WTC11 (cell line): ENCODE results near the gene CDC37L1. TPM values are rescaled to one million over a fixed set of nuclear protein-coding genes. Genes with fewer than 3 reads are reported as not detected.

ENCODE experiments used
- ATAC-seq: fragments of 200-7000 bp; cut with Tn5 transposase; 2 replicates; pipeline ENCODE4 v1.10.0; 2021; ENCODE audit warnings: mild to moderate bottlenecking, moderate library complexity
- CTCF ChIA-PET: fragments of 300-600 bp; sonication (Branson Sonifier 250); formaldehyde crosslinking; loops from one replicate; lab custom pipeline; 2021; ENCODE audit warnings: antibody characterized with exemption; lab: Charles Lee
- POLR2A ChIA-PET: fragments of 350-600 bp; sonication (Branson Sonifier 250); formaldehyde crosslinking; loops from one replicate; lab custom pipeline; 2021; ENCODE audit warnings: antibody characterized with exemption; lab: Charles Lee
- DNase-seq: peaks from one replicate; pipeline ENCODE4 v3.0.0; 2021; ENCODE audit warnings: low spot score
- H3K27ac Mint-ChIP-seq: 2 replicates; pipeline ENCODE4 v1.8.0; 2021; ENCODE audit warnings: mixed read lengths
- H3K27me3 Mint-ChIP-seq: 2 replicates; pipeline ENCODE4 v1.8.0; 2021; ENCODE audit warnings: low read depth, mild to moderate bottlenecking, moderate library complexity, mixed read lengths
- H3K36me3 Mint-ChIP-seq: 2 replicates; pipeline ENCODE4 v1.8.0; 2021; ENCODE audit warnings: mixed read lengths
- H3K4me1 Mint-ChIP-seq: 2 replicates; pipeline ENCODE4 v1.8.0; 2022; ENCODE audit warnings: mixed read lengths
- H3K4me3 Mint-ChIP-seq: 2 replicates; pipeline ENCODE4 v1.8.0; 2021; ENCODE audit warnings: mild to moderate bottlenecking, moderate library complexity, mixed read lengths
- H3K9me3 Mint-ChIP-seq: 2 replicates; pipeline ENCODE4 v1.8.0; 2021; ENCODE audit warnings: mixed read lengths
- ATF6 ChIP-seq: sonication (generic); formaldehyde crosslinking; IDR thresholded peaks from 2 replicates; pipeline ENCODE4 v1.8.1; 2023; ENCODE audit warnings: mild to moderate bottlenecking, missing genetic modification reagents
- CBFB ChIP-seq: sonication (generic); formaldehyde crosslinking; IDR thresholded peaks from 2 replicates; pipeline ENCODE4 v1.8.1; 2022; ENCODE audit warnings: mild to moderate bottlenecking, low read depth, missing genetic modification reagents
- CDX4 ChIP-seq: fragments of 250-450 bp; sonication (Bioruptor Pico); IDR thresholded peaks from 2 replicates; pipeline ENCODE4 v1.9.0; 2021; ENCODE audit warnings: moderate library complexity, mild to moderate bottlenecking, inconsistent platforms, borderline replicate concordance
- E2F5 ChIP-seq: sonication (generic); formaldehyde crosslinking; IDR thresholded peaks from 2 replicates; pipeline ENCODE4 v1.8.1; 2022; ENCODE audit warnings: mild to moderate bottlenecking, moderate library complexity, missing genetic modification reagents
- ETV6 ChIP-seq: sonication (generic); formaldehyde crosslinking; IDR thresholded peaks from 2 replicates; pipeline ENCODE4 v1.8.1; 2022; ENCODE audit warnings: mild to moderate bottlenecking, missing genetic modification reagents
- FOXJ3 ChIP-seq: sonication (generic); formaldehyde crosslinking; IDR thresholded peaks from 2 replicates; pipeline ENCODE4 v1.9.0; 2021; ENCODE audit warnings: missing genetic modification reagents, mild to moderate bottlenecking, borderline replicate concordance
- FOXP4 ChIP-seq: sonication (generic); formaldehyde crosslinking; IDR thresholded peaks from 2 replicates; pipeline ENCODE4 v1.8.0; 2022; ENCODE audit warnings: mild to moderate bottlenecking, missing genetic modification reagents
- GRHL2 ChIP-seq: fragments of 250-450 bp; sonication (Bioruptor Pico); IDR thresholded peaks from 2 replicates; pipeline ENCODE4 v1.8.0; 2022; ENCODE audit warnings: mild to moderate bottlenecking, moderate library complexity; ENCODE audit not compliant: insufficient replicate concordance, severe bottlenecking
- GTF2I ChIP-seq: fragments of 250-450 bp; sonication (Bioruptor Pico); conservative IDR thresholded peaks from 2 replicates; pipeline ENCODE4 v1.4.0; 2021; ENCODE audit warnings: mild to moderate bottlenecking
- MAX ChIP-seq: sonication (generic); formaldehyde crosslinking; IDR thresholded peaks from 2 replicates; pipeline ENCODE4 v1.8.0; 2022; ENCODE audit warnings: mild to moderate bottlenecking, missing genetic modification reagents
- NR3C1 ChIP-seq: sonication (generic); formaldehyde crosslinking; conservative IDR thresholded peaks from 2 replicates; pipeline ENCODE4 v1.8.1; 2023; ENCODE audit warnings: low read depth, mild to moderate bottlenecking, missing genetic modification reagents
- SP1 ChIP-seq: sonication (generic); formaldehyde crosslinking; conservative IDR thresholded peaks from 2 replicates; pipeline ENCODE4 v1.8.1; 2022; ENCODE audit warnings: missing genetic modification reagents
- TEAD1 ChIP-seq: sonication (generic); formaldehyde crosslinking; IDR thresholded peaks from 2 replicates; pipeline ENCODE4 v1.8.0; 2022; ENCODE audit warnings: mild to moderate bottlenecking, missing genetic modification reagents
- TEAD4 ChIP-seq: sonication (generic); formaldehyde crosslinking; IDR thresholded peaks from 2 replicates; pipeline ENCODE4 v1.8.0; 2022; ENCODE audit warnings: mild to moderate bottlenecking, missing genetic modification reagents
- ZBTB21 ChIP-seq: sonication (generic); formaldehyde crosslinking; IDR thresholded peaks from 2 replicates; pipeline ENCODE4 v1.8.1; 2023; ENCODE audit warnings: mild to moderate bottlenecking, missing genetic modification reagents, borderline replicate concordance
- ZNF121 ChIP-seq: sonication (generic); formaldehyde crosslinking; IDR thresholded peaks from 2 replicates; pipeline ENCODE4 v1.8.0; 2023; ENCODE audit warnings: missing genetic modification reagents
- ZNF671 ChIP-seq: fragments of 250-450 bp; sonication (Bioruptor Pico); IDR thresholded peaks from 2 replicates; pipeline ENCODE4 v1.8.0; 2021; ENCODE audit warnings: mild to moderate bottlenecking
- total RNA-seq: library from RNA; stranded (reverse); gene quantifications from 3 replicates; pipeline ENCODE4 v1.2.3, GENCODE V29; 2021
- TF ChIP-seq, protein P1 (sequence below): fragments of 250-450 bp; sonication (Bioruptor Pico); IDR thresholded peaks from 2 replicates; pipeline ENCODE4 v1.8.0; 2021; ENCODE audit warnings: mild to moderate bottlenecking
- TF ChIP-seq, protein P2 (sequence below): sonication (generic); formaldehyde crosslinking; IDR thresholded peaks from 2 replicates; pipeline ENCODE4 v1.8.1; 2023; ENCODE audit warnings: mild to moderate bottlenecking, moderate library complexity, missing genetic modification reagents

CDC37L1 gene
- total RNA-seq, 1 experiment from 2014 or later, result 20.1 TPM

DNA sequence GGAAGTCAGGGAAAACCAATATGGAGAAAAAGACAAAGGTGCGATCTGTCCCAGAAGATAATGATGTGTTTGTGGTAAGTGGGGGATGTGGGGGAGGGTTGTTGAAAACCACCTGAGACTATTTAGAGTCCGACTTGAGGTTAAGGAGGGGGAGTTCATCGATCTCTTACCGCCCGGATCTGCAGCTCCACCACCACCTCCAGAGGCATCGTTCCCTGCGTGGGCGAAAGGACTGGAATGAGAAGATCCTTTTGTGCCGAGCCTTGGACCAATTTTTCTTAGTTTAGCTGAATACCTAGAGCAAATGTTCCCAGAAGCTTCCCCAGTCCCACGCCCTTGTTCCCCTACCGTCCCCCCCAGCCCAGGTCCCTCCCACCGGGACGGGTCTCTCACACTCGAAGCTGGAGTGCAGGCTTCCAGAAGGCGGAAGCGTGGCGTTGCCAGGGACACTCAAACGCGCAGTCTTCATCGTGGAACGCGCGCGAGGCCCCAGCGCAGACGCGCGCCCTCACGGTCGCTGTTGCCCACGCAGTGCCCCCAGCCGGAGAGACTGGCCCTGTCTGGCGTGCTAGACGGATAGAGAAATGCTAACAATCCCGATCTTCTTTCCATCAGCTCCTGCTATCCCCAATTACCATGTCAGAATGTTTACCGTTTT is 13.2 kb upstream of the CDC37L1 start, which contains the start of gene SPATA6L:
Gene SPATA6L (minus strand): TSS at position 439 of the 658 bp plus-strand sequence. CDS start 230 bp downstream, at position 209.
- TF ChIP-seq, protein P1, sequence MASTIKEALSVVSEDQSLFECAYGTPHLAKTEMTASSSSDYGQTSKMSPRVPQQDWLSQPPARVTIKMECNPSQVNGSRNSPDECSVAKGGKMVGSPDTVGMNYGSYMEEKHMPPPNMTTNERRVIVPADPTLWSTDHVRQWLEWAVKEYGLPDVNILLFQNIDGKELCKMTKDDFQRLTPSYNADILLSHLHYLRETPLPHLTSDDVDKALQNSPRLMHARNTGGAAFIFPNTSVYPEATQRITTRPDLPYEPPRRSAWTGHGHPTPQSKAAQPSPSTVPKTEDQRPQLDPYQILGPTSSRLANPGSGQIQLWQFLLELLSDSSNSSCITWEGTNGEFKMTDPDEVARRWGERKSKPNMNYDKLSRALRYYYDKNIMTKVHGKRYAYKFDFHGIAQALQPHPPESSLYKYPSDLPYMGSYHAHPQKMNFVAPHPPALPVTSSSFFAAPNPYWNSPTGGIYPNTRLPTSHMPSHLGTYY (CRISPR knock-in tag), result no peak
- TF ChIP-seq ETV6 (CRISPR knock-in tag) (0 out of 2 replicates have a peak, but pooled peaks have one; percentile 47), TEAD4 (CRISPR knock-in tag) (no peak), FOXP4 (CRISPR knock-in tag) (0 out of 2 replicates have a peak, but pooled peaks have one; percentile 46), MAX (CRISPR knock-in tag) (peak; percentile 44; the same call in 1 of the 2 replicates), ZNF671 (CRISPR knock-in tag) (no peak), E2F5 (no peak), ZNF121 (no peak)
- no peaks in the 10 kb centered on the region; the same call in 1 of the 2 replicates for H3K27me3 Mint-ChIP-seq
- peak within 1 kb of the TSS; percentile 82 for H3K4me3 Mint-ChIP-seq
- DNase-seq (peak; percentile 34), ATAC-seq (no peak)
- H3K27ac Mint-ChIP-seq, result no peak within 1 kb of the TSS
- ChIA-PET CTCF (interaction anchor here (1.0 to 2.4 kb wide), 5 partner anchors 10 to 279 kb away, joined by 3 to 8 read pairs (median 5); partner anchors contain the start of gene CDC37L1), POLR2A (interaction anchor here (0.6 to 2.3 kb wide), 2 partner anchors 13 to 75 kb away, joined by 3 to 13 read pairs; partner anchors contain the start of genes AK3 and CDC37L1)
- peaks cover 66% of the 10 kb centered on the region for H3K4me1 Mint-ChIP-seq
- H3K9me3 Mint-ChIP-seq, result no peaks in the 10 kb centered on the region
- H3K36me3 Mint-ChIP-seq, result no peaks in the 10 kb centered on the region

- Mint-ChIP-seq H3K4me3 (no peak overlapping the region), H3K27me3 (no peaks in the 10 kb centered on the region; the same call in 1 of the 2 replicates), H3K9me3 (no peaks in the 10 kb centered on the region), H3K36me3 (no peaks in the 10 kb centered on the region), H3K4me1 (peaks cover 59% of the 10 kb centered on the region), H3K27ac (no peak overlapping the region)
- DNase-seq, result no peak
- ATAC-seq, result no peak
- TF ChIP-seq GRHL2 (CRISPR knock-in tag) (no peak), FOXJ3 (CRISPR knock-in tag) (no peak), NR3C1 (CRISPR knock-in tag) (no peak), TEAD1 (CRISPR knock-in tag) (no peak), SP1 (CRISPR knock-in tag) (no peak), E2F5 (no peak), CBFB (no peak), ETV6 (CRISPR knock-in tag) (no peak)
- POLR2A ChIA-PET, result no interaction called here
- CTCF ChIA-PET, result no interaction called here
These were observed 11.7 kb upstream of the CDC37L1 start for GRCh38 chr9:4667681-4668080.

DNA sequence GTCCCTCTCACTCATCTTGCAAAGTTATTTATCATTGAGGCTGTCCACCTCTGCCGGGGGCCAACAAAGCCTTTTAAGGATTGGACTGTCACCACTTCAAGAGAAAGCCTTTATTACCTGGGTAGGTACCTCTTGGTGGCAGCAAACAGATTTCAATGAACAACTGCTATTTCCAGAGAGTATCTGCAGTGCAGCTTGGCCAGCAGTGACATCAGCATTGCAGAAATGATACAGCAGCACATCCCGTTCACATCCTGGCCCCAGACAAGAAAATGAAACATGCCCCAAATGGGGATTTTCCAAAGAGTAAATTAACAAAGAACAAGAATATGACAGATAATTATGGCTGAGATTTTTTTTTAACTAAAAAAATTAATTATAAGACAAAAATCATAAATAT is 10.8 kb upstream of the CDC37L1 start:
- no peak overlapping the region for H3K27ac Mint-ChIP-seq
- H3K4me1 Mint-ChIP-seq, result peaks cover 51% of the 10 kb centered on the region
- ChIA-PET CTCF (no interaction called here), POLR2A (no interaction called here)
- DNase-seq, result no peak
- H3K4me3 Mint-ChIP-seq, result no peak overlapping the region
- H3K36me3 Mint-ChIP-seq, result no peaks in the 10 kb centered on the region
- H3K27me3 Mint-ChIP-seq, result no peaks in the 10 kb centered on the region; the same call in 1 of the 2 replicates
- H3K9me3 Mint-ChIP-seq, result no peaks in the 10 kb centered on the region
- ATAC-seq, result no peak
- TF ChIP-seq ETV6 (CRISPR knock-in tag) (no peak), CDX4 (CRISPR knock-in tag) (no peak), ATF6 (CRISPR knock-in tag) (no peak), ZNF121 (no peak), GTF2I (CRISPR knock-in tag) (no peak), ZBTB21 (CRISPR knock-in tag) (no peak)
- TF ChIP-seq, protein P2, sequence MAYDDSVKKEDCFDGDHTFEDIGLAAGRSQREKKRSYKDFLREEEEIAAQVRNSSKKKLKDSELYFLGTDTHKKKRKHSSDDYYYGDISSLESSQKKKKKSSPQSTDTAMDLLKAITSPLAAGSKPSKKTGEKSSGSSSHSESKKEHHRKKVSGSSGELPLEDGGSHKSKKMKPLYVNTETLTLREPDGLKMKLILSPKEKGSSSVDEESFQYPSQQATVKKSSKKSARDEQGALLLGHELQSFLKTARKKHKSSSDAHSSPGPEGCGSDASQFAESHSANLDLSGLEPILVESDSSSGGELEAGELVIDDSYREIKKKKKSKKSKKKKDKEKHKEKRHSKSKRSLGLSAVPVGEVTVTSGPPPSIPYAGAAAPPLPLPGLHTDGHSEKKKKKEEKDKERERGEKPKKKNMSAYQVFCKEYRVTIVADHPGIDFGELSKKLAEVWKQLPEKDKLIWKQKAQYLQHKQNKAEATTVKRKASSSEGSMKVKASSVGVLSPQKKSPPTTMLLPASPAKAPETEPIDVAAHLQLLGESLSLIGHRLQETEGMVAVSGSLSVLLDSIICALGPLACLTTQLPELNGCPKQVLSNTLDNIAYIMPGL, result no peak
